GM21515 (cell line): ENCODE data around the gene UBC.
"Not testable (repeated sequence)": the region's sequence is repeated elsewhere in the genome, so short reads cannot be mapped to it uniquely, and the experiment has no call there.

ENCODE experiments used
- ATAC-seq: cut with Tn5 transposase; IDR thresholded peaks from one replicate; pipeline ENCODE4 v1.9.1; 2021; ENCODE audit not compliant: unreplicated experiment

UBC gene

GRCh38 chr12:124915239-124916236 is 1.1 kb upstream of the UBC start:
- peak; percentile 7 for ATAC-seq

DNA sequence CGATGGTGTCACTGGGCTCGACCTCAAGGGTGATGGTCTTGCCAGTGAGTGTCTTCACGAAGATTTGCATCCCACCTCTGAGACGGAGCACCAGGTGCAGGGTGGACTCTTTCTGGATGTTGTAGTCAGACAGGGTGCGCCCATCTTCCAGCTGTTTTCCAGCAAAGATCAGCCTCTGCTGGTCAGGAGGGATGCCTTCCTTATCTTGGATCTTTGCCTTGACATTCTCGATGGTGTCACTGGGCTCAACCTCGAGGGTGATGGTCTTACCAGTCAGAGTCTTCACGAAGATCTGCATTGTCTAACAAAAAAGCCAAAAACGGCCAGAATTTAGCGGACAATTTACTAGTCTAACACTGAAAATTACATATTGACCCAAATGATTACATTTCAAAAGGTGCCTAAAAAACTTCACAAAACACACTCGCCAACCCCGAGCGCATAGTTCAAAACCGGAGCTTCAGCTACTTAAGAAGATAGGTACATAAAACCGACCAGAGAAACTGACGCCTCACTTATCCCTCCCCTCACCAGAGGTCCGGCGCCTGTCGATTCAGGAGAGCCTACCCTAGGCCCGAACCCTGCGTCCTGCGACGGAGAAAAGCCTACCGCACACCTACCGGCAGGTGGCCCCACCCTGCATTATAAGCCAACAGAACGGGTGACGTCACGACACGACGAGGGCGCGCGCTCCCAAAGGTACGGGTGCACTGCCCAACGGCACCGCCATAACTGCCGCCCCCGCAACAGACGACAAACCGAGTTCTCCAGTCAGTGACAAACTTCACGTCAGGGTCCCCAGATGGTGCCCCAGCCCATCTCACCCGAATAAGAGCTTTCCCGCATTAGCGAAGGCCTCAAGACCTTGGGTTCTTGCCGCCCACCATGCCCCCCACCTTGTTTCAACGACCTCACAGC is 717 bp downstream of the UBC start:
- peak; percentile 15 for ATAC-seq

- not testable (repeated sequence) for ATAC-seq
These were observed 1.7 kb downstream of the UBC start for GRCh38 chr12:124912529-124913287.

DNA sequence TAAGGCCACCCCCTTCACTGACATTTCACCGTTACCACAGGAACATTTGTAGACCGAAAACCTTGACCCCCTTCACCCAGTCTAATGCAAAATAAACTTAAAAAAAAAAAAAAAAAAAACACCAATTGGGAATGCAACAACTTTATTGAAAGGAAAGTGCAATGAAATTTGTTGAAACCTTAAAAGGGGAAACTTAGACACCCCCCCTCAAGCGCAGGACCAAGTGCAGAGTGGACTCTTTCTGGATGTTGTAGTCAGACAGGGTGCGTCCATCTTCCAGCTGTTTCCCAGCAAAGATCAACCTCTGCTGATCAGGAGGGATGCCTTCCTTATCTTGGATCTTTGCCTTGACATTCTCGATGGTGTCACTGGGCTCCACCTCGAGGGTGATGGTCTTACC is 2.9 kb downstream of the UBC start:
- not testable (repeated sequence) for ATAC-seq

GRCh38 chr12:124910561-124911478 is 3.6 kb downstream of the UBC start:
- no peak for ATAC-seq

DNA sequence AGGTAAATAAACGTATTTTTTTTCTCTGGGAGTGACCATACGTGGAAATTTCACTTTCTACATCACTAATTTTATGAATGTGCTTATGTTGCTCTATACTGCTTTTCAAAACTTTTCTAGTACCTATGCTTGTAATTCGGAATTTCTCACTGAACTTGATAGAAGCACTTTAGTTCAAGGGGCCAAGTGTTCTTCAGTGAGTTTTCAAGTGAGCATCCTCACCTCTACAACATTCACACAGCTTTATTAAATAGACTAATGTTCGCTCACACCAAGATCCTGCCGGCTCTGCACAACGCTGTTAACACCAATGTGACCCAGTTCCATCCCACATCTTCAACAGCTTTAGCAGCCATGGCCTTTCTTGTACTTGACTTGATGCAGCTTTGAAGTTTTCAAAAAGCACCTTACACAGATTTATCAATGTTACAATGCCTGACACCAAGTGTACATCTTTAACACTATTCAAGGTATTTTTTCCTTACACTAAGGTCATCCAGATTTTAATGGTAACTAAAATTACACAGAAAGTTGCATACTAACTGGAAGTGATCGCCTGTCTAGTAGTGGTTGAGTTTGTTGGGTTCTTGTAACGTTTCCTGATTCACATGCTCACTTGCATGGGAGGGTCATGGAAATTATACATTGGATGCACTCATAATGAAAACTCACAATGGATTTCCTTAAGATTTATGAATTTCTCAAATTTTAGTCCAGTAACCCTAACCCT is 4.5 kb downstream of the UBC start:
- no peak for ATAC-seq

- peak; percentile 49 for ATAC-seq
These were observed 7.7 kb downstream of the UBC start for GRCh38 chr12:124906606-124907261.

GRCh38 chr12:124904306-124905098 is 9.9 kb downstream of the UBC start:
- no peak for ATAC-seq

DNA sequence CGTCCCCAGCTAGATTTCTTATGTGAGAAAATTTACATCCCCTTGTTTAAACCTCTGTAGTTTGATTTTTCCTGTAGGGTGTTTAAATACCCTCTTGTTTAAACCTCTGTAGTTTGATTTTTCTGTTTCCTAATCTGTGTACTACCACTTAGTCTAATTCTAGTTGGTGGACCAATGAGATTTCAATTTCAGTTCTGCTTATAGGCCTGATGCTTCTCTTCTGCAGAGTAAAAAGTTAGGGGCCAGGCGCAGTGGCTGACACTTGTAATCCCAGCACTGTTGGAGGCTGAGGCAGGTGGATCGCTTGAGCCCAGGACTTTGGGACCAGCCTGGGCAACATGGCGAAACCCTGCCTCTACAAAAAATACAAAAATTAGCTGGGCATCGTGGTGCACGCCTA is 11.5 kb downstream of the UBC start:
- peak; percentile 38 for ATAC-seq

GRCh38 chr12:124901003-124901402 is 13.4 kb downstream of the UBC start:
- ATAC-seq = no peak

- not testable (repeated sequence) for ATAC-seq
These were observed 14.1 kb downstream of the UBC start for GRCh38 chr12:124900345-124900795.

DNA sequence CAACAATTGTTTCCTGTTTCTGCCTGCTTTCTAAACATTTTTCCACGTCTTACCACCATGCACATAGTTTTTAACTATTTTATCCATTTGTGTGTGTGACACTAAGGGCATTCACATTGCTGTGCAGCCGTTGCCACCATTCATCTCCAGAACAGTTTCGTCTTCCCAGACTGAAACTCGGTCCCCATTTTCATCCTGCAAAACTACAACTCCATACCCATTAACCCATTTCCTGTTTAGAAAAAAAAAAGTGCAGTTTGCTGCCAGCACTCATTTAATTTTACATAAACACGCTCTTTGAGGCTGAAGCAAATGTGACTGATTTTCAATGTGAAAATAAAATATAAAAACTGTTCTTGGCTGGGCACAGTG is 15.5 kb downstream of the UBC start:
- ATAC-seq = no peak

DNA sequence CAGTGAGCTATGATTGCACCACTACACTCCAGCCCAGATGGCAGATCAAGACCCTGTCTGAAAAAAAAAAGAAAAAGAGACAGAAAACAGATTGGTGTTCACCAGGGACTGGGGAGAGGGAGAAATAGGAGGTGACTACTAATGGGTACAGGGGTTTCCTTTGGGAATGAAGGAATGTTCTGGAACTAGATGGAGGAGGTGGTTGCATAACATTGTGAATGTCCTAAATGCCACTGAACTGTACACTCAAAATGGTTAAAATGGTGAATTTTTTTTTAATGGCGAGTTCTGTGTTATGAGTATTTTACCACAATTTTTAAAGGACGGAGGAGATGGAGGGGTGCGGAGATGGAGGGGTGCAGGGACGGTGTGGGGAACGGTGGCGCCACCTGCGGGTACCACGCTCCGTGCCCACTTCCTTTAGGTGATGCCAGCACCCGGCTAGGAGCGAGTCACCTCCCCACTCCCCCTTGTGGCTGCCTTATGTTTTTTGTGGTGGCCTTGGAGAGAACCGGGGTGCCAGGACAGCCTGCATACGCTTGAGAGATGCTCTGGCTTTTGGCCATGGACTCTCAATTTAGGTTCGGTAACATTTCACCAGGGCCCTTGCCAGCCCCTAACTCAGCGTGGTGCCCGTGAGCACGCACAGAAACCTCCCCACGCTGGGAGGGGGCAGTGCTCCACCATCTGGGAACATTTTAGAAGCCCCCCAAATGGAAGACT is 16.1 kb downstream of the UBC start:
- peak; percentile 46 for ATAC-seq

DNA sequence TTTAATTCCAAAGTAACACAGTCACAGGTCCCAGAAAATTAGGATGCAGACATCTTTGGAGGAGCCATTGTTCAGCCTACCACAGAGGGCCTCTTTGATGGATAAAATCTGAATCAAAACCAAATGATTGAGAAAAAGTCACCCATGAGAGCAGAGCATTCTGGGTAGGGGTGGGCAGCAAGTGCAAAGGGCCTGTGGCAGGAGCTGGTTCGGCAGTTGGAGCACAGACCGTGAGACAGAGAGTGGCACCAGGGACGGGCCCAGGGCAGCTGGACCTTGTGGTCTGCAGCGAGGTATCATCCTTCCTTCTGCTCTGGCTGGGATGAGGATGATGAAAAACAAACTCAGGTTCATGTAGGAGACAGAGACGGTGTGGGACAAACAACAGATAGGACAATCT is 18.0 kb downstream of the UBC start:
- no peak for ATAC-seq

DNA sequence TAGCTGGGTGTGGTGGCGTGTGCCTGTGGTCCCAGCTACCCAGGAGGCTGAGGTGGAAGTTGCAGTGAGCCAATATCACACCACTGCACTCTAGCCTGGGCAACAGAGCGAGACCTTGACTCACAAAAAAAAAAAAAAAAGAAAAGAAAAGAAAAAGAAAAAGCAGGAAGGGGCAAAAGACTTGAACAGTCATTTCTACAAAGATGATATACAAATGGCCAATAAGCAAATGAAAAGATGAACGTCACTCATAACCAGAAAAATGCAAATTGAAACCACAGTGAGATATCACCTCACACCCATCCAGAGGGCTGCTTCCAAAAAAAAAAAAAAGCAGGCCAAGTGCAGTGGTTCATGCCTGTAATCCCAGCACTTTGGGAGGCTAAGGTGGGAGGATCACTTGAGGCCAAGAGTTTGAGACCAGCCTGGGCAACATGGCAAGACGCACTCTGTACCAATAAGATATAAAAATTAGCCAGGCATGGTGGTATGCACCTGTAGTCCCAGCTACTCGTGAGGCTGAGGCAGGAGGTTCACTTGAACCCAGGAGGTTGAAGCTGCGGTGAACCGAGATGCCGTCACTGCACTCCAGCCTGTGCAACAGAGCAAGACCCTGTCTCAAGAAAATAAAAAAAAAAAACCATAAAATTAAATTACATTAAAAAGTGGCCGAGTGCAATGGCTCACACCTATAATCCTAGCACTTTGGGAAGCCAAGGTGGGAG is 20.5 kb downstream of the UBC start:
- peak; percentile 60 for ATAC-seq

DNA sequence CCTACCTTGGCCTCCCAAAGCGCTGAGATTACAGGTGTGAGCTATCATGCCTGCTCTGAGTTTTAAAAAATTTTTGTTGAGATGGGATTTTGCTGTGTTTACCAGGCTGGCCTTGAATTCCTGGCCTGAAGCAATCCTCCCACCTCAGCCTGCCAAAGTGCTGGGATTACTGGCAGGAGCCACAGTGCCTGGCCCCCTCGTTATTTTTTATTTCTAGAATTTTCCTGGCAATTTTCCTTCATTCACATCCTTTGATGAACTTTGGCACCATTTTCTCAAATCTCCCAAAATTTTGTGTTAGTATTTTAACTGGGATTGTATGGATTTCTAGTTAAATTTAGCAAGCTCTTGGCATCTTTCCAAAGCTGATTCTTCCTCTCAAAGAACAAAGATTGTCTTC is 26.2 kb downstream of the UBC start:
- no peak for ATAC-seq
